H9 (cell line): ENCODE measurements around the gene SERTAD1. TPM values are rescaled to one million over a fixed set of nuclear protein-coding genes. Genes with fewer than 3 reads are reported as not detected.

ENCODE experiments used
- DNase-seq: peaks from one replicate; pipeline ENCODE4 v3.0.0-alpha.2; 2017
- H2AFZ ChIP-seq: one replicate; pipeline ENCODE4 v1.6.1; 2013; ENCODE audit warnings: mild to moderate bottlenecking, low read length, control low read depth, moderate library complexity
- H2AK5ac ChIP-seq: 2 replicates; pipeline ENCODE4 v1.6.1; 2013; ENCODE audit warnings: low read length, control low read depth, mixed read lengths; ENCODE audit not compliant: insufficient read length
- H2BK120ac ChIP-seq: one replicate; pipeline ENCODE4 v1.6.1; 2013; ENCODE audit warnings: low read depth, mild to moderate bottlenecking, low read length, control low read depth, inconsistent platforms; ENCODE audit not compliant: poor library complexity, severe bottlenecking
- H2BK12ac ChIP-seq: 2 replicates; pipeline ENCODE4 v1.6.1; 2013; ENCODE audit warnings: low read length, control low read depth, mixed read lengths, low read depth; ENCODE audit not compliant: insufficient read length
- H2BK15ac ChIP-seq: 2 replicates; pipeline ENCODE4 v1.6.1; 2013; ENCODE audit warnings: low read depth, low read length, control low read depth
- H2BK20ac ChIP-seq: one replicate; pipeline ENCODE4 v1.6.1; 2013; ENCODE audit warnings: low read depth, mild to moderate bottlenecking, low read length, control low read depth, inconsistent platforms; ENCODE audit not compliant: poor library complexity, severe bottlenecking
- H2BK5ac ChIP-seq: 2 replicates; pipeline ENCODE4 v1.6.1; 2013; ENCODE audit warnings: low read length, control low read depth, mixed read lengths; ENCODE audit not compliant: insufficient read length
- H3K14ac ChIP-seq: 2 replicates; pipeline ENCODE4 v1.6.1; 2013; ENCODE audit warnings: low read length, control low read depth; ENCODE audit not compliant: insufficient read depth
- H3K18ac ChIP-seq: 2 replicates; pipeline ENCODE4 v1.6.1; 2013; ENCODE audit warnings: low read depth, mild to moderate bottlenecking, mixed read lengths, low read length, control low read depth; ENCODE audit not compliant: insufficient read length
- H3K23ac ChIP-seq: 2 replicates; pipeline ENCODE4 v1.6.1; 2013; ENCODE audit warnings: low read length, control low read depth, mixed read lengths, low read depth; ENCODE audit not compliant: insufficient read length
- H3K23me2 ChIP-seq: 2 replicates; pipeline ENCODE4 v1.6.1; 2013; ENCODE audit warnings: low read depth, mild to moderate bottlenecking, mixed read lengths, low read length, control low read depth; ENCODE audit not compliant: insufficient read length, poor library complexity, severe bottlenecking
- H3K27ac ChIP-seq: 2 replicates; pipeline ENCODE4 v1.5.1; 2013; ENCODE audit warnings: low read length, control low read depth, mixed read lengths, low read depth; ENCODE audit not compliant: insufficient read length
- H3K27me3 ChIP-seq: 2 replicates; pipeline ENCODE4 v1.6.1; 2013; ENCODE audit warnings: low read length, control low read depth, inconsistent platforms; ENCODE audit not compliant: insufficient read depth
- H3K4ac ChIP-seq: 2 replicates; pipeline ENCODE4 v1.6.1; 2013; ENCODE audit warnings: low read depth, mild to moderate bottlenecking, control low read depth, inconsistent platforms, low read length, moderate library complexity
- H3K4me1 ChIP-seq: 2 replicates; pipeline ENCODE4 v1.6.1; 2013; ENCODE audit warnings: low read length, control low read depth, inconsistent platforms; ENCODE audit not compliant: insufficient read depth
- H3K4me2 ChIP-seq: 2 replicates; pipeline ENCODE4 v1.6.1; 2013; ENCODE audit warnings: low read length, control low read depth, mixed read lengths; ENCODE audit not compliant: insufficient read length, insufficient read depth
- H3K56ac ChIP-seq: 2 replicates; pipeline ENCODE4 v1.6.1; 2013; ENCODE audit warnings: low read depth, mild to moderate bottlenecking, mixed read lengths, low read length, control low read depth; ENCODE audit not compliant: insufficient read length
- H3K79me1 ChIP-seq: 2 replicates; pipeline ENCODE4 v1.6.1; 2013; ENCODE audit warnings: low read depth, mild to moderate bottlenecking, moderate library complexity, low read length, control low read depth, inconsistent platforms; ENCODE audit not compliant: insufficient read depth, poor library complexity, severe bottlenecking
- H3K79me2 ChIP-seq: 2 replicates; pipeline ENCODE4 v1.6.1; 2013; ENCODE audit warnings: low read length, control low read depth, inconsistent platforms; ENCODE audit not compliant: insufficient read depth
- H3K9ac ChIP-seq: 2 replicates; pipeline ENCODE4 v1.6.1; 2013; ENCODE audit warnings: low read length, control low read depth, mixed read lengths; ENCODE audit not compliant: insufficient read length; ENCODE audit errors: extremely low read depth
- H3K9me3 ChIP-seq: one replicate; pipeline ENCODE4 v1.6.1; 2013; ENCODE audit warnings: low read depth, low read length, inconsistent platforms; ENCODE audit not compliant: control insufficient read depth
- H3T11ph ChIP-seq: one replicate; pipeline ENCODE4 v1.6.1; 2013; ENCODE audit warnings: mild to moderate bottlenecking, low read length, control low read depth, inconsistent platforms
- H4K20me1 ChIP-seq: one replicate; pipeline ENCODE4 v1.6.1; 2013; ENCODE audit not compliant: control insufficient read depth, insufficient read length, insufficient read depth
- H4K5ac ChIP-seq: 2 replicates; pipeline ENCODE4 v1.6.1; 2013; ENCODE audit warnings: low read depth, mild to moderate bottlenecking, mixed read lengths, low read length, control low read depth; ENCODE audit not compliant: insufficient read length
- H4K8ac ChIP-seq: replicated peaks from 2 replicates; pipeline ENCODE4 v1.6.1; 2013; ENCODE audit warnings: low read length, control low read depth, mixed read lengths, low read depth; ENCODE audit not compliant: insufficient read length
- H4K91ac ChIP-seq: 2 replicates; pipeline ENCODE4 v1.6.1; 2013; ENCODE audit warnings: low read depth, mild to moderate bottlenecking, moderate library complexity, mixed read lengths, low read length, control low read depth; ENCODE audit not compliant: insufficient read length
- H3K27ac Mint-ChIP-seq, 3 experiments: 2 replicates in 2 of 3; 3 replicates in 1 of 3; pipeline ENCODE4 v1.8.0; 2020 to 2021; ENCODE audit warnings: mixed read lengths in 3 of 3, mild to moderate bottlenecking in 1 of 3, moderate library complexity in 1 of 3
- H3K27me3 Mint-ChIP-seq: 2 replicates; pipeline ENCODE4 v1.8.0; 2021; ENCODE audit warnings: low read depth, mild to moderate bottlenecking, moderate library complexity, mixed read lengths
- H3K36me3 Mint-ChIP-seq, 3 experiments: 2 replicates in 2 of 3; 3 replicates in 1 of 3; pipeline ENCODE4 v1.8.0; 2020 to 2021; ENCODE audit warnings: low read depth in 3 of 3, mixed read lengths in 3 of 3; ENCODE audit not compliant: insufficient read depth in 1 of 3
- H3K4me1 Mint-ChIP-seq, 2 experiments: 2 replicates each; pipeline ENCODE4 v1.8.0; 2020; ENCODE audit warnings: mixed read lengths in 2 of 2
- H3K4me3 Mint-ChIP-seq, 2 experiments: 2 replicates in 1 of 2; 3 replicates in 1 of 2; pipeline ENCODE4 v1.8.0; 2020 to 2021; ENCODE audit warnings: mild to moderate bottlenecking in 2 of 2, mixed read lengths in 2 of 2, moderate library complexity in 1 of 2
- H3K9me3 Mint-ChIP-seq, 2 experiments: 2 replicates in 1 of 2; 3 replicates in 1 of 2; pipeline ENCODE4 v1.8.0; 2020; ENCODE audit warnings: mild to moderate bottlenecking in 2 of 2, mixed read lengths in 2 of 2, moderate library complexity in 1 of 2
- WGBS: extraction: QIAGEN DNeasy Blood & Tissue Kit; methylation state at CpG from one replicate; pipeline ENCODE4 v1.1.7; 2013; ENCODE audit warnings: missing lambda C conversion rate, low lambda C conversion rate, mixed read lengths; ENCODE audit not compliant: insufficient read length; ENCODE audit errors: extremely low coverage; 5-methylcytosine and 5-hydroxymethylcytosine counted together
- total RNA-seq: library from RNA; stranded (reverse); gene quantifications from 2 replicates; pipeline ENCODE4 v1.2.1, GENCODE V29; 2021
- TF ChIP-seq, protein P1 (sequence below): fragments of 200-600 bp; sonication (generic); conservative IDR thresholded peaks from 3 replicates; pipeline ENCODE4 v1.8.0; 2021; ENCODE audit warnings: antibody characterized with exemption, mild to moderate bottlenecking

The SERTAD1 gene
- total RNA-seq, 1 experiment from 2014 or later, result 7.9 TPM

DNA sequence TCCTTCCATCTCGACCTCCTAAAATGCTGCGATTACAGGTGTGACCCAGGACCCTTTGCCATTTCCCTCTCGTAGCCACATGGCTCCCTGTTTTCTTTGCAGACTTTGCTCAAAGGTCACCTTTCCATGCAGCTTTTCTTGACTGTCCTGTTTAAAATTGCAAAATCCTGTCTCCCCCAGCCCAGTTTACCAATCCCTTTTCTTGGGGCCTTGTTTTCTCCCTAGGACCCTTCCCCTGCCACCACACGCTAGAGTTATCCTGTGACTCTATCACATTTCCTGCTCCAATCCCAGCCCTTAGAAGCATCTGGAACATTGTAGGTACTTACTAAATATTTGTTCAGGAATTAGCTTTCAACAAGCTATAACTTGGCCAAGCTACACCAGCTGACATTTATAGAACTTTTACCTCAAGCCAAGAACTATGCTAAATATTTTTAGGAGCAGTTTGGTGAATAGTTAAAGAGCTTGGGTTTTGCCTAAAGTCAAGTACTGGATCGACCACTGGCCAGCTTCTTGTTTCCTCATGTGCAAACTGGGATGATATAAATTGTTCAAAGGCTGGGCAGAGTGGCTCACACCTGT, 27.5 kb upstream of the SERTAD1 start:
- H3T11ph ChIP-seq, result no peak overlapping the region
- no peak overlapping the region for H2AK5ac ChIP-seq
- TF ChIP-seq, protein P1, sequence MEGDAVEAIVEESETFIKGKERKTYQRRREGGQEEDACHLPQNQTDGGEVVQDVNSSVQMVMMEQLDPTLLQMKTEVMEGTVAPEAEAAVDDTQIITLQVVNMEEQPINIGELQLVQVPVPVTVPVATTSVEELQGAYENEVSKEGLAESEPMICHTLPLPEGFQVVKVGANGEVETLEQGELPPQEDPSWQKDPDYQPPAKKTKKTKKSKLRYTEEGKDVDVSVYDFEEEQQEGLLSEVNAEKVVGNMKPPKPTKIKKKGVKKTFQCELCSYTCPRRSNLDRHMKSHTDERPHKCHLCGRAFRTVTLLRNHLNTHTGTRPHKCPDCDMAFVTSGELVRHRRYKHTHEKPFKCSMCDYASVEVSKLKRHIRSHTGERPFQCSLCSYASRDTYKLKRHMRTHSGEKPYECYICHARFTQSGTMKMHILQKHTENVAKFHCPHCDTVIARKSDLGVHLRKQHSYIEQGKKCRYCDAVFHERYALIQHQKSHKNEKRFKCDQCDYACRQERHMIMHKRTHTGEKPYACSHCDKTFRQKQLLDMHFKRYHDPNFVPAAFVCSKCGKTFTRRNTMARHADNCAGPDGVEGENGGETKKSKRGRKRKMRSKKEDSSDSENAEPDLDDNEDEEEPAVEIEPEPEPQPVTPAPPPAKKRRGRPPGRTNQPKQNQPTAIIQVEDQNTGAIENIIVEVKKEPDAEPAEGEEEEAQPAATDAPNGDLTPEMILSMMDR, result no peak
- H3K27me3 ChIP-seq, result no peaks in the 10 kb centered on the region
- H3K27ac Mint-ChIP-seq, result peak overlapping the region in 1 of 3 experiments; percentile 4; a peak in 2 of 7 replicates
- H3K36me3 Mint-ChIP-seq, result peaks cover 0 to 11% (median 4%) of the 10 kb centered on the region in 3 experiments; a peak in 5 of 7 replicates
- H3K23ac ChIP-seq, result no peak overlapping the region
- H2BK5ac ChIP-seq, result no peak overlapping the region
- H4K8ac ChIP-seq, result no peak overlapping the region
- H2BK12ac ChIP-seq, result no peak overlapping the region
- no peak overlapping the region for H3K4me2 ChIP-seq
- no peaks in the 10 kb centered on the region for H3K4me1 ChIP-seq
- no peaks in the 10 kb centered on the region for H3K9me3 Mint-ChIP-seq
- no peaks in the 10 kb centered on the region for H4K20me1 ChIP-seq
- no peak overlapping the region for H4K5ac ChIP-seq
- no peak overlapping the region for H3K9ac ChIP-seq
- no peaks in the 10 kb centered on the region for H3K23me2 ChIP-seq
- no peak overlapping the region for H3K4ac ChIP-seq
- no peak overlapping the region for H3K18ac ChIP-seq
- H3K79me2 ChIP-seq, result no peaks in the 10 kb centered on the region
- H3K27me3 Mint-ChIP-seq, result no peaks in the 10 kb centered on the region
- no peaks in the 10 kb centered on the region for H3K9me3 ChIP-seq
- H3K4me1 Mint-ChIP-seq, result peaks cover 6 to 7% of the 10 kb centered on the region in 2 experiments
- H2BK120ac ChIP-seq, result no peak overlapping the region
- no peak overlapping the region for H2BK15ac ChIP-seq
- H3K14ac ChIP-seq, result no peak overlapping the region
- H2AFZ ChIP-seq, result no peak overlapping the region
- H2BK20ac ChIP-seq, result no peak overlapping the region
- no peaks in the 10 kb centered on the region for H3K79me1 ChIP-seq
- no peak overlapping the region for H3K27ac ChIP-seq
- no CpG with 5 or more reads among the region's 5 CpGs for WGBS
- no peak overlapping the region for H3K56ac ChIP-seq
- no peak overlapping the region for H3K4me3 Mint-ChIP-seq
- no peak for DNase-seq
- no peak overlapping the region for H4K91ac ChIP-seq
